ENCODE results near the gene TEX47. TPM values are rescaled to one million over a fixed set of nuclear protein-coding genes. Genes with fewer than 3 reads are reported as not detected.

Gene TEX47
- total RNA-seq, 4 donors from 2014 or later: not detected

DNA sequence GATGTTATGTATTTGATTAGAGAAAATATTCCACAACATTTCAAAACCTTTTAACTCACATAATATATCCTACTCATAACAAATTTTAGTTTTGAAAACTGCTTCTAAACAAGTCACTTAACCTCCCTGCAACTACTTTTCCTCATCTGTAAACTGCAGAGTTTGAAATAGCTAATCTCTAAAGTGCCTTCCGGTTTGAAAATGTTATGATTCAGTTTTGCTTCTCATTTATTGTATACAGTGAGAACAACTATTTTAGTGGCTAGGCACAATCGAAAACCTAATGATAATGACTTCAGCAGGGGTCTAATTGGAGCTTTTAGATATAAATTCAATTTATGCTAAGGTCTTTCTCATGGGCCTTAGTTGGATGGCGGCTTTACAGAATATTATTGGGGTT lies 30.7 kb upstream of the TEX47 start:
- intact Hi-C loops (cut with DNase I; ENCODE audit: low total_unique reads) (no loop called here), in situ Hi-C loops (cut with MboI; ENCODE audit: low pct_ligation_motif_present in 1 of 4, low pct_unique_long_range_greater_than_20kb in 1 of 4, low sequenced_read_pairs in 3 of 4) (no loop called here)
- TF ChIP-seq, protein P1, sequence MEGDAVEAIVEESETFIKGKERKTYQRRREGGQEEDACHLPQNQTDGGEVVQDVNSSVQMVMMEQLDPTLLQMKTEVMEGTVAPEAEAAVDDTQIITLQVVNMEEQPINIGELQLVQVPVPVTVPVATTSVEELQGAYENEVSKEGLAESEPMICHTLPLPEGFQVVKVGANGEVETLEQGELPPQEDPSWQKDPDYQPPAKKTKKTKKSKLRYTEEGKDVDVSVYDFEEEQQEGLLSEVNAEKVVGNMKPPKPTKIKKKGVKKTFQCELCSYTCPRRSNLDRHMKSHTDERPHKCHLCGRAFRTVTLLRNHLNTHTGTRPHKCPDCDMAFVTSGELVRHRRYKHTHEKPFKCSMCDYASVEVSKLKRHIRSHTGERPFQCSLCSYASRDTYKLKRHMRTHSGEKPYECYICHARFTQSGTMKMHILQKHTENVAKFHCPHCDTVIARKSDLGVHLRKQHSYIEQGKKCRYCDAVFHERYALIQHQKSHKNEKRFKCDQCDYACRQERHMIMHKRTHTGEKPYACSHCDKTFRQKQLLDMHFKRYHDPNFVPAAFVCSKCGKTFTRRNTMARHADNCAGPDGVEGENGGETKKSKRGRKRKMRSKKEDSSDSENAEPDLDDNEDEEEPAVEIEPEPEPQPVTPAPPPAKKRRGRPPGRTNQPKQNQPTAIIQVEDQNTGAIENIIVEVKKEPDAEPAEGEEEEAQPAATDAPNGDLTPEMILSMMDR (IDR thresholded peaks at IDR 0.05): no peak
- TF ChIP-seq POLR2AphosphoS5 (IDR thresholded peaks at IDR 0.05) (no peak), POLR2A (IDR thresholded peaks at IDR 0.05) (no peak), EP300 (IDR thresholded peaks at IDR 0.05; ENCODE audit: low read depth) (no peak)
- no peaks in the 10 kb centered on the region for H3K36me3 ChIP-seq
- H3K27me3 ChIP-seq: no peaks in the 10 kb centered on the region
- 63 to 89% methylated on average over 3 of the region's 3 CpGs for WGBS, 2 donors (ENCODE audit: low coverage in 1 of 2)
- H3K9me3 ChIP-seq: no peaks in the 10 kb centered on the region
- no peak overlapping the region for H3K4me3 ChIP-seq
- no peak for DNase-seq
- no peak overlapping the region for H3K27ac ChIP-seq
- no peaks in the 10 kb centered on the region for H3K4me1 ChIP-seq

DNA sequence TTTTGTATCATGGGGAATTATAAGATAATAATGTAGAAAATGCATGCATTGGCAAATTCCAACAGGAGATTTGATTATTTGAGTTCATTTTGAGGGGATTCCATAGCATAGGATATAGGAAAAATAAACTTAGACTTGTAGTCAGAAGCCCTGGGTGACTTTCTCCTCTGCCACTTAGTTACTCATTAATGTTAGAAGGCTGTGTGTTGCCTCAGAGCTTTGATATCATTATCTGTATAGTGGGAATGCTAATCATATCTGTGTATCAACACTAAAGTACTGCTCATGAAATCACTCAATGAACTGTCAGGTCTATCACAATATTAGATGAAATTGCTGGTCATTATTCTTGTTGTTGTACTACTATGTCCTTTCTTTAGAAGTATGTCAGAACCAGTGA lies 23.0 kb upstream of the TEX47 start:
- no peak overlapping the region for H3K4me3 ChIP-seq
- no peaks in the 10 kb centered on the region for H3K27me3 ChIP-seq
- in situ Hi-C loops (cut with MboI; ENCODE audit: low pct_ligation_motif_present in 1 of 4, low pct_unique_long_range_greater_than_20kb in 1 of 4, low sequenced_read_pairs in 3 of 4) (no loop called here), intact Hi-C loops (cut with DNase I; ENCODE audit: low total_unique reads) (no loop called here)
- no peaks in the 10 kb centered on the region for H3K36me3 ChIP-seq
- H3K27ac ChIP-seq: no peak overlapping the region
- no peaks in the 10 kb centered on the region for H3K4me1 ChIP-seq
- no peak for TF ChIP-seq POLR2A (IDR thresholded peaks at IDR 0.05)
- no peak for TF ChIP-seq POLR2AphosphoS5 (IDR thresholded peaks at IDR 0.05)
- TF ChIP-seq, protein P1 (IDR thresholded peaks at IDR 0.05): no peak
- TF ChIP-seq EP300 (IDR thresholded peaks at IDR 0.05; ENCODE audit: low read depth): no peak
- DNase-seq: no peak
- no peaks in the 10 kb centered on the region for H3K9me3 ChIP-seq

DNA sequence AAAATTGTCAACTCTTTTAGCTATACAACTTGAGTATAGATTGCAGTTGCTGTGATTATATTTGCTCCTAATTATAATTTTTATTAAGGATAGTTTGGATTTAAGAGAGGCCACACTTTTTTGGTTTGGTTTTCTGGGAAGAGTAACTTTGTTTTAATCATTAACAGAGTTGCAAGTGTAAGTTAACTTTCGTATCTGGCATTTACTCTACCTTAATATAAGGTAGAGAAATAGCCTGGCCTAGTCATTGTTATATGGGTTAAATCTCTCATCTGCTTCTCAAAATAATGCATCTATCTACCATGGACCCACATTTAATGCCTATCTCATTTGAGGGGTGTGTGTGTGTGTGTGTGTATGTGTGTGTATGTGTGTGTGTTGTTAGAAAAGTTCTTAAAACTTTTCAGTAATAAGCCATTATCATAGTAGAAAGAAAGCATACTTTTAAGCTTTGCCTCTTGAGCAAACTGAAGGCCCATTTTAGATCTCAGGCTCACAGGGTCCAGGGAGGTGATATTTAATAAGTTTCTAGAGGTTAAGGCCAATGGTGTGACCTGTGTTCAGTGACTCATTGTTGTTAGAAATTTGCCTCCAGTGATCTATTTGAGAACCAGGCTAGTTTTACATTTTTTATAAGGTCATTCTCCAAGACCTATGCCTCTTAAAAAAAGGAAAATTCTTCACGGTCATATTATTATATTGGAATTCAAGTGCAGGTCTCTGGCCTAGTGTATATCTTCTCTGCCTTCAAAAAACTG lies 10.9 kb upstream of the TEX47 start:
- intact Hi-C loops (cut with DNase I; ENCODE audit: low total_unique reads): no loop called here
- Histone ChIP-seq H3K9me3 (no peaks in the 10 kb centered on the region), H3K4me3 (no peak overlapping the region), H3K27ac (no peak overlapping the region), H3K36me3 (no peaks in the 10 kb centered on the region), H3K27me3 (no peaks in the 10 kb centered on the region), H3K4me1 (no peaks in the 10 kb centered on the region)
- in situ Hi-C loops (cut with MboI; ENCODE audit: low pct_ligation_motif_present in 1 of 4, low pct_unique_long_range_greater_than_20kb in 1 of 4, low sequenced_read_pairs in 3 of 4): no loop called here
- TF ChIP-seq POLR2AphosphoS5 (IDR thresholded peaks at IDR 0.05) (no peak), EP300 (IDR thresholded peaks at IDR 0.05; ENCODE audit: low read depth) (no peak), POLR2A (IDR thresholded peaks at IDR 0.05) (no peak)
- TF ChIP-seq, protein P1 (IDR thresholded peaks at IDR 0.05): no peak
- 77 to 85% methylated on average over 2 of the region's 2 CpGs for whole genome bisulfite sequencing, 2 donors (ENCODE audit: low coverage in 1 of 2)
- DNase-seq: no peak

DNA sequence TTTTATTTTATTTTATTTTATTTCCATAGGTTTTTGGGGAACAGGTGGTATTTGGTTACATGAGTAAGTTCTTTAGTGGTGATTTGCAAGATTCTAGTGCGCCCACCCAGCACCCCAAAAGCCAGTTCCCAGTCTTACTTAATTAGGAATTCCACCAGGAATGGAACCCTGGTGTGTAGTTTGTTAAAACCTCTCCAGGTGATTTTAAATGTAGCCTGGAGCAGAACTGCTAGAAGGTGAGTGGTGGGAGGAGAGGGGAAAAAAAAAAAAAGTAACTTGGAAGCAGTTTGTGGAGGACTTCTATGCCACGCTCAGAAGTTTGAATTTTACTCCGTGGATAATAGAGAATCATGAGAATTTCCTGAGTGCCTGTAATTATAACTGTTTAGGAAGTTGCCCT lies 5.5 kb upstream of the TEX47 start:
- in situ Hi-C loops (cut with MboI; ENCODE audit: low pct_ligation_motif_present in 1 of 4, low pct_unique_long_range_greater_than_20kb in 1 of 4, low sequenced_read_pairs in 3 of 4): no loop called here
- WGBS, 2 donors (ENCODE audit: low coverage in 1 of 2): 75 to 81% methylated on average over 3 of the region's 3 CpGs

More for the DNA sequence above, 5.5 kb upstream of the TEX47 start:
- H3K4me1 ChIP-seq: no peaks in the 10 kb centered on the region
- H3K4me3 ChIP-seq: no peak overlapping the region
- H3K9me3 ChIP-seq: no peaks in the 10 kb centered on the region
- TF ChIP-seq POLR2A (IDR thresholded peaks at IDR 0.05) (no peak), POLR2AphosphoS5 (IDR thresholded peaks at IDR 0.05) (no peak), EP300 (IDR thresholded peaks at IDR 0.05; ENCODE audit: low read depth) (no peak)
- TF ChIP-seq, protein P1 (IDR thresholded peaks at IDR 0.05): no peak
- no peak overlapping the region for H3K27ac ChIP-seq
- no peak for DNase-seq
- H3K27me3 ChIP-seq: no peaks in the 10 kb centered on the region
- H3K36me3 ChIP-seq: no peaks in the 10 kb centered on the region
- intact Hi-C loops (cut with DNase I; ENCODE audit: low total_unique reads): no loop called here

Data from transverse colon (tissue), 4 donors.